Stimulated activated CD4-positive, alpha-beta T cell treated with anti-CD3 and anti-CD28 coated beads, Interleukin-4, amount 100 ng/mL, for 48 hours (primary cell): ENCODE data around the gene SLC35F1.
"Not testable (repeated sequence)": the region's sequence is repeated elsewhere in the genome, so short reads cannot be mapped to it uniquely, and the experiment has no call there.

ENCODE experiments used
- DNase-seq, 2 donors: peaks; one replicate each; pipeline ENCODE4 v3.0.0-alpha.2; 2020; ENCODE audit warnings: low read depth in 2 of 2

The SLC35F1 gene

DNA sequence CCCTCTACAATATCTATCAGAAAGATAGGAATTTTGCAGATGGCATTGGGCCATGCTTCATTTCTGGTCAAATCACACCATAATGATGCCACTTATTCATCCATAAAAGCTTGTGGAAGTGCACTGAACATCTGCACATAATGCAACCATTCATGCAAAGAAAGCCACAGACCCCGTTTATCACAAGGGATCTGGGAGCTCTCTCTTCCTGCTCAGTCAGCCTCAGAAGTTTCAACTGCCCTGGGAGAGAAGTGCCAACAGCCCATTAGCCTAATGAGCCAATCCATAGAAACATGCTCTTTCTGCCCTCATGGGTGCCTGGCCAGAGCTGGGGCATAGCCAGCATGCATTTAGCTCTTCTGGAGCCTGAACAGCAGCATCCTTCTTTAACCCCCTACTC lies 85.8 kb downstream of the SLC35F1 start:
- no peak for DNase-seq

DNA sequence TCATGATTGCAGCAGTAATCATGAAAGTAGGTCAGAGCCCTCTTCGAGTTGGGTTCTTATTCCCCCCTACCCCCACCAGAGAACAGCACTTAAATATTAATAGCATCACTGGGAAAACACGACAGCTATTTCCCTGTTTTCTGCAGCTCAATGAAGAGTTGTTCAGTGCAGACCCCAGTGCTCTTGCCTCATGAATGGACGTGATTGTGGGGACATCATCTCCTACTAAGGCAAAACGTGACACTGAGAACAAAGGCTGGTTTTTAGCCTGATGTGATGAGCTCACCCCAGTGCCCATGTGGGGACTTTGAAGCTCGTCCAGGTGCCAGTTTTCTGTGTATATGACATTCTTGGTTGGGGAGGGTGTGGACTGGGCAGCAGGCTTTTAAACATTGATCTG lies 105.9 kb downstream of the SLC35F1 start:
- no peak for DNase-seq

DNA sequence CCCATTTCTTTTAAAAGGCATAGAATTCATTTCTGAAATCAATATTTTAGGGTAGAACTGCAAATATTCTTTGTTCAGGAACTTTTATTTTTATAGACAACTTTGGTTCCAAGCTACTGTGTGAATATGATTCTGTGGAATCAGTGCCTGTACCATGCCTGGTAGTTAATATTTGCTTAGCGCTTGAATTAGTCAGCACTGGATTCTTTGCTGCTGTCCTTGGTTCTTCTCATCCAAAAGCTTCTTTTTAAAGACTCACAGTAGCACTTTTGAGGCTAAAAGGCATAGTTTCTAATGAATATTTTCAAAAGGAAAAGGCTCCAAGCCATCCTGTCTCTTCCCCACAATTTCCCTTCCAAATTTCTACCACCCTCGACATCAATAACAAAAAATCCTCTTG lies 109.5 kb downstream of the SLC35F1 start:
- DNase-seq: no peak

DNA sequence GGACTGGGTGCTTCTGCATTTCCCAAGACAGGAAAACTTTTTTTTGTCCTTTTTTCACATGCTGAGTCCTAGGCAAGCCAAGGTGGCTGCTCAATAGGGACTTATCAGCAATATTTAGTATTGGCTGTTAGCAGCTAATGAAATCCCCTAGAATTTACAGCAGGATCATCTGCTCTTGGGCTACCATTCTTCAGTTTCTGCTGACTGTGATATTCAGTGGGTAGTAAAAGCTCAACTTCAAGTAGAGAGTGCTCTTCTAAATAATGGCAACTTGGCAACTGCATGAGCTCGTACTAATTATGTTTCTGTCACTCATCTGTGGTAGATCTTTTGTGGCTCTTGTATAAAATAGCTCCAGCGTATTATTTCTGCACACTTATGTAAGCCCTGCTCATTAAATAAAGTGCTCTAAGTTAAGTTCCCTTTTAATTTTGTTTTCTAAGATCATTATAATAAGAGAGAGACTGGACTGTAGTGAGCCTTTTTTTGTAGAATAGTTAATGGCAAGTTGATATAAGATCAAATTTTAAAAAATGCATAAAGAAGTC lies 110.3 kb downstream of the SLC35F1 start:
- no peak for DNase-seq

DNA sequence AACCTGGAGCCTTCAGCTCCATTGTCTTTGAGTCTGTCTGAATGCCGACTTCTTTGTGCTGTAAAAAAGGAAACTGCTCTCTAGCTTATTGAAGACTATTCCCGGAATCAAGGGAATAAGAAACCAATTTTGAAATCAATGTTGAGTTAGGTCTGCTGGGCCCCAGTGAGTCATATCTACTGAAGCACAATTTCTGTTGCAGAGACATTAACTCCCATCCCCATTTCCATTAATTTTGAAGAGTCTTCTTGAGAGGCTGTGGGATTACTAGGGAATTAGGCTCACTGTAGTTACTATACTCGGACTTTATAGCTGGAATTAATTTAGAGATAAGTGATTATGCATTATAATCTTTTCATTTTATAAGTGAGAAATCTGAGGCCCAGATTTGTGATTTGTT lies 116.7 kb downstream of the SLC35F1 start:
- DNase-seq: no peak

DNA sequence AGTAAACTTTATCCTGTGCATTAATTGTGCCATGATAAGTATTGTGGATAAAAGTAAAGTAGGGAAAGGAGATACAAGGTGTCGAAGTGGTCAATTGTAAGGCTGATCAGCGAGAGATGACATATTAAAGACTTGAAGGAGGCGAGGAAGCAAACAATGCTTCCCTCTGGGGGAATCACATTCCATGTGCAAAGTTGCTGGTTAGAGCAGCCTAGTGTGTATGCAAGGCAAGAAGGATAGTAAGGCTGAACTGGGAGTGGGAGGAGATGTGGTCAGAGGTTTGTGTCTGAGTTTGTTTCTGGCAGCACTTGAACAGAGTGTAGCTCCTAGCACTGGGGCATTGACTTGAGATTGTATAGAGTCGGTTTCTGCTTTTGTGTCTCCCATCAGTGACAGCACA lies 122.9 kb downstream of the SLC35F1 start:
- DNase-seq: no peak

DNA sequence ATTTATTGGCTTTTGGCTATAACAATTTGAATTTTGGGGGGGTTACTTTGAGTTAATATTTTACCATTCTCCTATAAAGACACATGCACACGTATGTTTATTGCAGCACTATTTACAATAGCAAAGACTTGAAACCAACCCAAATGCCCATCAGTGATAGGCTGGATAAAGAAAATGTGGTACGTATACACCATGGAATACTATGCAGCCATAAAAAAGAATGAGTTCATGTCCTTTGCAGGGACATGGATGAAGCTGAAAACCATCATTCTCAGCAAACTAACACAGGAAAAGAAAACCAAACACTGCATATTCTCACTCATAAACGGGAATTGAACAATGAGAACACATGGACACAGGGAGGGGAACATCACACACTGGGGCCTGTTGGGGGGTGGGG lies 130.4 kb downstream of the SLC35F1 start:
- DNase-seq: not testable (repeated sequence)

DNA sequence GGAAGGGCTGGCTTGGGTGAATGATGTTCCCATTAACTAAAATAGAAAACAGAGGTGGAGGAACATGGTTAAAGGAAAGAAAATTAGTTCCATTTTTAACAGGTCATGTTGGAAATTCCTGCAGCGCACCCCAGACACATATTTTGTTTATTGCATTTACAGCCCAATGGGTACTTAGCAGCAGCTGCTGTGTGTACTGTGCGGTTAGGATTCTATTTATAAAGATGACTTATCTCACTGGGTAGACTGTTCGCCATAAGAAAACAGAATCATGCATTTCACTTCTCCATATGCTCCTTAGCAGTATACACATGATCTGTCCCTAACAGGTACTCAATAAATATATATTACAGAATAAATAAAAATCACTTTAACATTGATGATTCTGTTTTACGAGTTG lies 135.8 kb downstream of the SLC35F1 start:
- no peak for DNase-seq

DNA sequence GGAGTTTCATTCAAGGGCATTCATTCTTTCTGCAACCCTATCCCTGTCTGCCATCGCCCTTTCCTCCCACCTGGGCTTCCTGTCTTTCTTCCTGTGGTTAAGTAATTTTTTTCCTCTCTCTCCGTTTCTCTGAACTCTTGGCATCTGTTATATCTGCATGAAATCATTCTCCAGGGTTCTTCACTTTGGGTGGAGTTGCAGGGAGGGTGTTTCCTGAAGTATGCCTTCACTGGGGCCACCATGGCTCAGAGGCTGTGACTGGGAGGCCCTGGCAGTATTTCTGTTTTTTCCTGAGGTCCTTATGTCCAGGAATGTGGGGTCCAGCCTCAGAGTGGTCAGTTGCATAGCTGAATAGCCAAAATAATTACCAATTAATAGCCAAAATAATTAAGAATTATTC lies 137.2 kb downstream of the SLC35F1 start:
- no peak for DNase-seq

DNA sequence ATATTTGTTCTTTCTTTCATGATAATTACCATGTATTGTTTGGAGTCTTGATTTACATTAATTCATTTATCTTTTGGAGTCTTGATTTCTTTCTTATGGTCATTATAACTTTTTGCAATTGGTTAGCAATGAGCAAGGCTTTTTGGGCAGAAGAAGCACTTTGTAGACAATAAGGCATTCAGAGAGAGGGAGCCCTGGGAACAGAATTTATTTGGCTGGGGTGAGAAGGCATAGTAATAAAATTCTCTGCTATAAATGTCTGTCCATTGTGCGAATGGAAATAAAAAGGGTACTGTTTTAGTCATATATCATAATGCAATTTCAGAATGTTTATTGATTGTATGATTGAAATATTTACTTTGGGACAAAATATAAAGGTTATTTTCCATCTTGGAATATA lies 147.0 kb downstream of the SLC35F1 start:
- no peak for DNase-seq

DNA sequence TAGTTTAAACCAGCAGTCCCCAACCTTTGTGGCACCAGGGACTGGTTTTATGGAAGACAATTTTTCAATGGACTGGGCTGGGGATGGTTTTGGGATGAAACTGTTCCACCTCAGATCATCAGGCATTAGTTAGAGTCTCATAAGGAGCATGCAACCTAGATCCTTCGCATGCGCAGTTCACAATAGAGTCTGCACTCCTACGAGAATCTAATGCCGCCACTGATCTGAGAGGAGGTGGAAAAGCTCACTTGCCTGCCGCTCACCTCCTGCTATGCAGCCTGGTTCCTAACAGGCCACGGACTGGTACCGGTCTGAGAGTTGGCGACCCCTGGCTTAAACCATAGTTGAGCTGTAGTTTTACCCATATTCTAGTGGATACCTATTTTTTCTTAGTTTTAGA lies 154.6 kb downstream of the SLC35F1 start:
- DNase-seq: no peak

DNA sequence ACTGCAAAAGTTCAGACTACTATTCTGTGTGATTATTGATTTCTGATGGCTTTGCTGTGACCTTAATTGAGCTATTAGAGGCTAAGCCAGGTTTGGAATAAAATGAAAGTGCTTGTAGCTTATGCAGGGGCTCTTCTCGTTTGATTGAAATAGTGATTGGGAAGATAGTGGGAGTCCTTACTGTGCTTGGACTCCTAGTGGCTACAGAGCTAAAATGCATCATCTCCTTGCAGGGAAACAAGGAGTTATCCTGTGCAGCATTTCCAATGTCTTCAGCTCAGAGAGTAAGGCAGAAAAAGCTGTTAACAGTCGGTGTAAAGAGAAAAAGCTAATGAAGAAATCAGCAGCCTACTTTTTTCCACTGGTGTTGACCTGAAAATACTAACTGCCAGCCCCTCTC lies 173.5 kb downstream of the SLC35F1 start:
- no peak for DNase-seq

DNA sequence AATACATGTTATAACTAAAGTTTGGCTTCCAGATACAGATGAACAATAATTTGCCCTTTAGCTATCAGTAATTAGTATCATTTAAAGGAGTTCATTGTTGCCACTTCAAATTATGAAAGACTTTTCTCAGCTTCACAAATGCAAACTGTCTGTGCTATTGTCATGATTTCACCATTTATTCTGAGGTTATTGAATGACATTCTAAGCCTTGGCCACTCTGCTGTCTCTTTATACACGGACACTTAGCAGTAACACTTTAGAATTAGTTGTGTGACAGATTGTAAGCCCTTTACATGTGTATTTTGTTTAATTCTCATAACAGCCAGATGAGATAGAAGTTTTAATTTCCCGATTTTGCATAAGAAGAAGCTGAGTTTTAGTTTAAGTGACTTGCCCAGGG lies 176.6 kb downstream of the SLC35F1 start:
- DNase-seq: no peak

DNA sequence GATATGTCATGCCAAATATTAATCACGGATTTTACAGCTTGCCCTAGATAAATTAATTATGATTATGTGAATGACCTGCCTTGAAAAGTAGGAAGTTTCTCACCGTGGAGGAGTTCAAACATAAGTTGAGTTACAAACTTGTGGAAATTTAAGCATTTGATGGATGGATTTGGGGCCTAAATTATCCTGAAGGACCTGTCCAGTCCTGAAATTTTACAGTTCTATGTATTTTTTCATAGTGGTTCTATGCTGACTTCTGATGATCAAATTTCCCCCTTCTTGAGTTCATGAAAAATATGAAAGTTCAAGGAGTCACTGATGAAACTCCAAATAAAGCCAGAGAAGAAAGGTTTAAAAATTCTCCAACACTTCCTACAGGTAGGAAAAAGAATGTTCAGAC lies 178.6 kb downstream of the SLC35F1 start:
- DNase-seq: no peak

DNA sequence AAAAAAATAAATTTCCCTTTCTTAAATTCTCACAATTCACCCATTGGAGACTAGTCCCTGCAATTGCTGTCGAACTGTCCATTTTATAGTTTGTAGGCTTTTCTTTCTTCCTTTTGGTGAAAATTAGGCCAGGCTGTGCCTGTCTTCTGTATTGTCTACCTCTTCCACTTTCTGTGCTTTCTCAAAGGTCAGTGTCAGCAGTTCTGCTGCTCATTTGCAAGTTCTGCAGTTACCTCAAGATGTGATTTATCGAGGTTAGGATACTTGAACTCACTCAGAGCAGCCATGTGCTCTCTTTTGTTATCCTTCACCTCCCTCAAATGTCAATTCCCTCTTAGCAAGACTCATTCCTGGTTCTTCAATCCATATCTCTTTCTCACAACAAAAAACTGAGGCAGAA lies 179.1 kb downstream of the SLC35F1 start:
- DNase-seq: no peak

DNA sequence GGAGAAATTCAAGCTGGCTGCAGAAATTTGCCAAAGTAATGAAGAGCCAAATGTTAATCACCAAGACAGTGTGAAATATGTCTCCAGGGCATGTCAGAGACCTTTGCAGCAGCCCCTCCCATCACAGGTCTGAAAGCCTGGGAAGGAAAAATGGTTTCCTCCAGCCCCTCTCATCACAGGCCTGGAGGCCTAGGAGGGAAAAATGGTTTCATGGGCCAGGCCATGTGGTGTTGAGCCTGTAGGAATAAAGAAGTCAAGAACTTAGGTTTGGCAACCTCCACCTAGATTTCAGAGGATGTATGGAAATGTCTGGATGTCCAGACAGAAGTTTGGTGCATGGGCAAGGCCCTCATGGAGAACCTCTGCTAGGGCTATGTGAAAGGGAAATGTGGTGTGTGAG lies 185.0 kb downstream of the SLC35F1 start:
- no peak for DNase-seq

DNA sequence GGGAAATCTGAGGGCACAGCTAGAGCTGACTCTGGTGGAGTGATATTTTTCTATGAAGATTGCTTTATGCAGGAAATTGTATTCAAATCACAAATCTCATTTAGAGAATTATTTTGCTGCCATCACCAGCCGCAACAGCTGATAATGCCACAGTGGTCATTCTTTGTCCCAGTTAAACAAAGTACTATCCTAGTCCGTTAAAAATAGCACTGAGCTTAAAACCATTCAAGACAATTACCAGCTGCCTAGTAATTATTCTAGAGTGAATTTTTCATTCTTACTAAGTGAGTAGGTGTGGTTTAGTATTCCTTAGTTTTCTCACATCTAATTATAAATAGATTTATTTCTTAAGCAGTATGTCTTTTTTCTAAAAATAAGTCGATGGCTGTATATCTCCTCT lies 190.5 kb downstream of the SLC35F1 start:
- no peak for DNase-seq

DNA sequence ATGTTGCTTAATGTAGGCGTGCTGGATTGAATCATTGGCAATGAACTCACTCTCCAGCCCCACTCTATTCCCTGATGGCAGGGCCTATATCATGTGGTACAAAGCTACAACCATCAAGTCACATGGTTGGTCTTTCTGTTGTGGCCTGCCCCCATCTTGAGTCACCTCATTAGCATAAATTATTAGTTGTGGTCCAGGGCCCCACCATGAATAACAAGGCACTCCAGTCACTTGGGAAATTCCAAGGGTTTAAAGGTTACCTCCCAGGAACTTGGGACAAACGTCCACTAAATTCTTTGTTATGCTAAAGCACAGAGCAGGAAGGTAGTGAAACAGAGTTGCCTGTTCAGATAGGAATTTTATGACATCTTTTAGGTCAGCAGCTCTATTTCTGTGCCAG lies 193.7 kb downstream of the SLC35F1 start:
- DNase-seq: no peak

DNA sequence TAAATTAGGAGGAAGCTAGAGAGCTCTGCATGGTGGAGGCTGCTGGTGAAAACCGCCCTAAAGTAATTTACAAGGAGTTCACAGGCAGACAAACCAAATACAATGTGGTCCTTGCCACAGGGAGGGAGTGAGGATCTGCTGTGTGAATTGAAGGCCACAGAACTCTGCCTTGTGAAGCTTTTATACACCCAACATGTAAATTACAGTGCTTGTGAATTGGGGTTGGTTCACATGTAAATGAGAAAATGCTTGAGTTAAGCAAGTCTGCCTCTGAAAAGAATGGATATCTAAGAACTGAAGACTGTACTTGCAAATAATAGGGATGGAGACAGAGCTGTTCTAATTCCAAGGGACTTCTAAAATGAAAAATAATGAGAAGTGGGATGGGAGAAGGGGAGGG lies 194.2 kb downstream of the SLC35F1 start:
- no peak for DNase-seq

DNA sequence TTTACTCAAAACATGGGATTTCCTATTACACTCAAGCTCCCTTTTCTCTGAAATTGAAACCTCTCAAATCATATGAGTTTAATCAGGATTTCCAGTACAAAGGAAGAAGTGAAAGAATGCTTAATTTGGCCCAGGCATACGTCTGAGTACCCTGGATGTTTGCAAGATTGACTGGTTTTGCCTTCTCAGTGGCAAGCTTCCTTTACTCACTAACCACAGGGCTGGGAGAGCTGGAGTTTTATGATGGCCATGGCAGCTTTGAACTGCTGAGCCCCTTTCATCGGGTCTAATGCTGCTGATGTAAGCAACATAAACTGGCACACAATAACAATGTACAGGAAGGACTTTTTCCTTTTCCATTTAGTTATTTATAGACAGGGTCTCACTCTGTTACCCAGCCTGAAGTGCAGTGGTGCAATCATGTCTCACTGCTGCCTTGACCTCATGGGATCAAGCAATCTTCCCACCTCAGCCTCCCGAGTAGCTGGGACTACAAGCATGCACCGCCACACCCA lies 194.8 kb downstream of the SLC35F1 start:
- DNase-seq: no peak

DNA sequence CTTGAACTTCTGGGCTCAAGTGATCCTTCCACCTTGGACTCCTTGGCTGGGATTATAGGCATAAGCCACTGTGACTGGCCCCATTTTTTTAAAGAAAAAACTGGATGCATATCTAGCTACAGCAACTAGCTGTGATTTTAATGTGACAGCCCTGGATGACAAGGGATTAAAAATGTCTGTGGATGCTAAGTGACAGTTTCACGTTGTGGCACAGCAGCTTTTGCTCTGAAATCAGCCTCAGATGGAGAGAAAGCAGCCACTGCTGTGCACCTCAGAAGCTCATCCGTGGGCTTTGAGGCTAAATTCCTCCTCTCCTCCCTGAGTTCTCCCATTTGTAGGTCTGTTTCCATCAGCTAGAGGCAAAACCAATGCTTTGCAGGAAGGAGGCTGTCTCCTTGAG lies 195.3 kb downstream of the SLC35F1 start:
- DNase-seq: no peak

DNA sequence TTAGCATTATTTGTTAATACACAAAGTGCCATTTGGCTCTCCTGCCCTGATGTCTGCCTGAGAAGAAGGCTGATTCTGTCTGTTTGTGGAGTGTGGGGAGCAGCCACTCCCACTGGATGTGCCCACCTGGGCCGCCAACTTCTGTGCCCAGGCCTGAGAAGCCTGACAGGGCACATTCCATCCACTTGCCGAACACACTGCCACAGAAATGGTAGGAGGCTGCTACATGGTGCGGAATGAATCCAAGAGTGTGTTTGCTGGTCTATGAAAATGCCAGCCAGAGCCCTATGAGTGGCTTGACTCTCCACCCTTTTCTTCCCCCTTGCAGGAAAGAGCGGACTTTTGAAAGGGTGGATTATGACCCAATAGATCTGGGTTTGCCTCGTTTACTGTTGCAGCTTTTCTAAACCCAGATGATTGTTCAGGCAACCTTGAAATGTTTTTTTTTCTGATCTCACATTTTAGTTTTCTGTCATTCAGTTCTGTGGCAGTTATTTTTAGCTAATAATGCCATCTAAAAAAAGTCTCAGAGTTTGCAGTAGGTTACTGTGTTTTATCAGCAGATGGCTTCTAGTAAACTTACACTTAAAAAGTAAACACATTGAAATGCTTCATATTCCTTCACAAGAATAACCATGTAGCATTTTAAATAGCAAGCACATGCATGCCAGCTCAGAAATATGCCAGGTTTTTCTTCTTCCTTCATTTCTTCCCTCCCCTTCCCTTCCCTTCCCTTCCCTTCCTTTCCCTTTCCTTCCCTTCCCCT lies 196.5 kb downstream of the SLC35F1 start:
- DNase-seq: no peak

DNA sequence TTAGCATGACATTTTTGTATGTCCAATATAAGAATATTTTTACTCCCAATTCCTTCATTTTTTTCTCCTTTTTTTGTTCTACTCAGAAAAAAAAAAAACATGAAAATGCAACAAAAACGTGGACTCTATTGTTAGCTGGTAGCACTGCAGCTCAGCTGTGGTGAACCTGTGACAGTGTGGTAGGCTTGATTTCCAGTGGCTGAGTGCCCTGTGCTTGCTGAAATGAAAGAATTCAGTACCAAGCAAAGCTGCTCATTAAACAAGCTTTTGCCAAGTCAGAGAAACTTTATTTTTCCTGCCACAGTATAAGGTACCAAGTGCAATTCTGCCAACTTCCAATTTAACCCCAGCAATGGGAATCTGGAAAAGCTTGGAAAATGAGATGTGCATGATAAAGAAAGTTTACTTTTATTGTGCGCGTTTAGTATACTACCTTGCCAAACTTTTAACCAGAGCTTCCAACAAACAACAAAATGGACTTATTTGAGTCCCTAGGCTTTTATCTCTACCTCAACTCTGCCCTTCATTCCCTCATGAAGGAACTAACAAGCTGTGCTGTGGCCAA lies 215.2 kb downstream of the SLC35F1 start:
- DNase-seq: no peak
